Measurements from ENCODE around the gene PEAK1.
"Not testable (repeated sequence)": the region's sequence is repeated elsewhere in the genome, so short reads cannot be mapped to it uniquely, and the experiment has no call there.

Gene PEAK1

DNA sequence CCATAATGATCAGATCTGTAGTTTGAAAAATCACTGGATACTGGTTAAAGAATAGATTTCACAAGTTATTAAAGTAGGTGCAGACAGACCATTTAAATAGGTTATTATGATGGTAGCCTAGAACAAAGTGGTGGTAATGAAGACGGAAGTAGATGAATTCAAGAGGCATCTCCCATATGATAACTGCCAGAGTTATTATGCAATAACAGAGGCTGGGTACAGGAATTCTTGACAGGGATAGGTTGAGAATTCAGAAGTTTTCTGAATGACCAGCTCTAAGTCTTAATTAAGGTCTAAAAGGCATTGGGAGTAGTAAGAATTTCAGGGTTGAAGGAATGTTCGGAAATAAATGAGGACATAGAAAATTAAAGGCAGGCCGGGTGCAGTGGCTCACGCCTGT is 108.9 kb downstream of the PEAK1 start:
- TF ChIP-seq ZNF274 (IDR thresholded peaks at IDR 0.05; ENCODE audit: low read depth, low read length) = no peak
- no peak overlapping the region for H3K4me3 ChIP-seq (ENCODE audit: low read length)

DNA sequence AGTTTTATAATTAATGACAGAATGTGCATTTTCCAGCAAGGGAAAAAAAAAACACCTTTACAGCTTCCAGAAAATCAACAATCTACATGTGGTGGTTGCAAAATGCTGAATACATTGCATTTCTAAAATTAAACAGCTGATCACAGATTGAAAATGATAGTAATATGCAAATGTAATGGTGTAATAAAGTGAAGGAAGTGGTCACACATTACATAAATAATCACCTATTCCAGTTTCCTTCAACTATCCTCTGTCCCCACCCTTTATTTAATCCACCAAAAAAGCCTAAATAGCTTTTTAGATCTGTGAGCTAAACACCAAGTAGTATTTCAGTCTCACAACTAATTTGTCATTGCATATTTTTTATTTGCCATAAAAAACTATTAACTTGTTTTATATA is 110.5 kb downstream of the PEAK1 start:
- no peak overlapping the region for H3K4me3 ChIP-seq (ENCODE audit: low read length)
- TF ChIP-seq ZNF274 (IDR thresholded peaks at IDR 0.05; ENCODE audit: low read depth, low read length) = no peak

DNA sequence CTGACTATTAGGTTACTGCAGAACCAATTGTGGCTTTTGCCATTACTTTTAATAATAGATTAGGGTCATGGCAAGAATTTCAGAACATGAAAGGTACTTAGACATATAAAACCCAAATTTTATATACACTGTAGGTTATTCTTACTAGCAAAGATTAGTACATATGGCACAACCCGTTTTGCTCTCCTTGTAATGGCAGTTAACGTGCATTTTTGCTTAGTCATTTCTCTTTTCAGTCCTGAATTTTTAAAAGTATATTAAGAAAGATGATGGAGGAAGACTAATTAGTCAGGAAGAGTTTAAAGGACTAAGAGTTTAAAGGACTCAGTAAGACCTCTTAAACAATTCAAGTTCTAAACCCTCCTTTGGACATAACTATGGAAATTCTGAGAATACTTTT is 114.0 kb downstream of the PEAK1 start:
- no peak overlapping the region for H3K4me3 ChIP-seq (ENCODE audit: low read length)
- no peak for TF ChIP-seq ZNF274 (IDR thresholded peaks at IDR 0.05; ENCODE audit: low read depth, low read length)

DNA sequence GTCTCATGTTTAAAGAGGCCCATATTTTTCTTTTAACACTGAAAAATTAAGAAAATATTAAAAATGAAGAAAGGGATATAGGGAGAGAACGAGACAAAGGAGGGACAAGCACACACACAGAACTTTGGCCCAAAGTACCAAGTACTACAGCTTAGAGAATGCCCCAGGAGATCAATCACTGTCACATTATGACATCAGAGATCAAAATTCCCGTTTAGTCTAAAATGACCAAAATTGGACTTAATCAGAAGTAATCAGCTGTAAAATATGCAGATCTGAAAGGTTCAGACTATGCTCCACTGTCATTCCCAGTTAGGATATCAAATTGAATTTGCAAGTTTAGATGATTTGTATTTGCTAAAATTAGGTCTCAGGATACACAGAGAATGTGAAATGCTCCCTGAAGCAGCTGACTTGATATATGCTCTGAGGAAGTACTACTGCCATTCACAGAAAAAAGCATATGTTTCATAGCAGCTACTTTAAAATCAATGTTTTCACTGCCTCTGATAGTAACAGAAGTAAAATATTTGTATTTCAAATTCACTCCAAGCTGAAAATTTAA is 123.0 kb downstream of the PEAK1 start:
- H3K4me3 ChIP-seq (ENCODE audit: low read length) = no peak overlapping the region
- no peak for TF ChIP-seq ZNF274 (IDR thresholded peaks at IDR 0.05; ENCODE audit: low read depth, low read length)

DNA sequence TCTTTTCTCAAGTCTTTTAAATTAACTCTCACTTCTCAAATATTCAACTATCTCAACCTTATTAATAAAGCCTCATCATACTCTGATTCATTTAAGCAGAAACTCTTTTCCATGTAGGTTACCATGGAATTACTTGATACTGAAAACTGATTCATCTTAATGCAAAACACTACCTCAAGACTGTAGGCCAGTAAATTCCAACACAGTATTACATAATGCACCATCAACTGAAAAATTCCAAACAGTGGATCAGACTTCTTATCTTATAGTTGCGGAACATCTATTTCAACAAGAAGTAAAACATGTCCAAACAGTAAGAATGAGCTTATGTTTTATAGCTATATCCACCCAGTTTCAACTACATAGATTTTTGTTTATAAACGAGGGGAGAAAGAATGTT is 124.5 kb downstream of the PEAK1 start:
- no peak for TF ChIP-seq ZNF274 (IDR thresholded peaks at IDR 0.05; ENCODE audit: low read depth, low read length)
- no peak overlapping the region for H3K4me3 ChIP-seq (ENCODE audit: low read length)

DNA sequence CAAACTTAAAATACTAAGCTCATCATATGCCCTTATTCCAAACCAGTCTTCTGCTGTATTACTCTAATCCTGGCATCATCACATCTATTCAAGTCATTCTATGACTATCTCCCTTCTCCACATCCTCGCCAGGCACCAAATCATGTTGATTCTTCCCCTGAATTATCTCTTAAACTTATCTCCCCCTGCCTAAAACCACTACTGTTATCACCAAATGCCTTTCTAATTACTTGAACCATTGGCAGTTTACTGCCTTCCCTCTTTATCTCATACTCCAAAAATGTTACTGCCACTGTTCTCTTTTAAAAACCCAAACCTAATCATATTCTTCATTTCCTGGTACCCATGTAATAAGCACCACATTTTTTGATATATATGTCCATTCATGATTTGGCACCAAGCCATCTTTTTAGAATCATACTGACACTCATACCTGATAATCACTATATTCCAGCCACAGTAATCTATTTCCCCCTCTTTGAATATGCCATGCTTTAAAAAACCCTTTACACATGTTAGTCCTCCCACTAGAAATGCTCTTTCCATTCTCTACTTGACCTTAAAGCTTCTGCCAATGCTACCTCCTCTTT is 126.8 kb downstream of the PEAK1 start:
- no peak for TF ChIP-seq ZNF274 (IDR thresholded peaks at IDR 0.05; ENCODE audit: low read depth, low read length)
- H3K4me3 ChIP-seq (ENCODE audit: low read length) = no peak overlapping the region

DNA sequence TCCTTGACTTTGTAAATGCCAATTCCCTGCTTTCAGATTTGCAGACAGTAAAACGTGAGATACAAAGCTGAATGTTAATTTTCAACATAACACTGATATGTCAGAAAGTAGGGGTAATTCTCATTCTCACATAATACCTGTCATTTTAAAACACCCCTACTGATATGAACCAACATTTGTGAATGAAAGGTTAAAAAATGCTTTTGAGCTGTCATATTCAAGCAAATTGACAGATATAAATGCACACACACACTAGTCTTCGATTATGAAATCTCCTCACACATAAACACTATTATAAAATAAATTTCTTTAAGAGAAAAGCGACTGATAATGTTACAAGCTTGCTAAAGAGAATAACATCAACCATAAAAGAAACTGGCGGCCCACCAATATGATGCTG is 128.8 kb downstream of the PEAK1 start:
- no peak for TF ChIP-seq ZNF274 (IDR thresholded peaks at IDR 0.05; ENCODE audit: low read depth, low read length)
- H3K4me3 ChIP-seq (ENCODE audit: low read length) = no peak overlapping the region

DNA sequence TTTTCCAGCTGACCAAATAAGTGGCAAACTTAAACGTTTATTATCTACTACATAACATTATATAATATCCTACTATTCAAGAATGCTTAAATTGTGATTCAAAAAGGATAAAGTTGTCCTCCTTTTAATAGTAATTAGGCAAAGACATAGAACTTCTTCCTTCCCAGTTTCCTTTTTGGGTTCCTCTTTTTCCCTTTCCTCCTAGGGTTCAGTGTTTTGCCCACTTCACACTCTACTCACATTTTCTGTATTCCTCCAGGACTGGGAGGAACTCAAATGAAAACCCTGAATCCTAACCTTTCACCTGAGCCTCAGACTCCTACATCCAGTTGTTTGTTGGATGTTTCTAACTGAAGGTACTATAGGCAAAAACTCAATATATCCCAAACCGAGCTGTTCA is 132.5 kb downstream of the PEAK1 start:
- H3K4me3 ChIP-seq (ENCODE audit: low read length) = no peak overlapping the region
- TF ChIP-seq ZNF274 (IDR thresholded peaks at IDR 0.05; ENCODE audit: low read depth, low read length) = no peak

DNA sequence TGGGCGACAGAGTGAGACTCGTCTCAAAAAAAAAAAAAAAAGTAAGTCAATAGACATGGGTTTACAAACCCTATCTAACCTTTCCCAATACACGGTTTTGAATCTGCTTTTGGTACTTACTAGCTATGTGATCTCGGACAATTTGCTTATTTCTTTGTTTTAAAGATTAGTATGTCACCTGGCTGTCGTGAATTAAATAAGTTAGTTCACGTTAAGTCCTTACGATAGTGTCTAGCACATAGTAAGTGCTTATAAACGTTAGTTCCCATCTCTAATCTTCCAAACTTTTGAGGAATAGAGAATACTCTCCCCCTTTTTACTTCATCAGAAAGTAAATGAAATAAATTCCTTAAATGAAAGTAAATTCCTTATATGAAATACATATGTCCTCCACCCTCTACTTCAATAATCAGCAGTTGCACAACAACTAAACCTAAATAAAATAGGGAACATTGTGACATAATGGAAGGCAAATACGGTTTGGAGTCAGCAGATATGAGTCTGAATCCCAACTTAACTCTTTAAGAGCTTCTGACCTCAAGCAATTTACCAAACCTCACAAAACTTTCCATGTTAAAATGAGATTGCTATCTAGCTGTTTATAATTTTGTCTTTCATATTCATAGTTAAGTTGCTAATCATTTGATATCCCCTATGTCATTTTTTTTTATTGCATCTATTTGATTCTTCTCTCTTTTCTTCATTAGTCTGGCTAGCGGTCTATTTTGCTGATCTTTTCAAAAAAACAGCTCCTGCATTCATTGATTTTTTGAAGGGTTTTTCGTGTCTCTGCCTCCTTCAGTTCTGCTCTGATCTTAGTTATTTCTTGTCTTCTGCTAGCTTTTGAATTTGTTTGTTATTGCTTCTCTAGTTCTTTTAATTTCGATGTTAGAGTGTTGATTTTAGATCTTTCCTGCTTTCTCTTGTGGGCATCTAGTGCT is 134.6 kb downstream of the PEAK1 start:
- no peak overlapping the region for H3K4me3 ChIP-seq (ENCODE audit: low read length)
- TF ChIP-seq ZNF274 (IDR thresholded peaks at IDR 0.05; ENCODE audit: low read depth, low read length) = no peak

DNA sequence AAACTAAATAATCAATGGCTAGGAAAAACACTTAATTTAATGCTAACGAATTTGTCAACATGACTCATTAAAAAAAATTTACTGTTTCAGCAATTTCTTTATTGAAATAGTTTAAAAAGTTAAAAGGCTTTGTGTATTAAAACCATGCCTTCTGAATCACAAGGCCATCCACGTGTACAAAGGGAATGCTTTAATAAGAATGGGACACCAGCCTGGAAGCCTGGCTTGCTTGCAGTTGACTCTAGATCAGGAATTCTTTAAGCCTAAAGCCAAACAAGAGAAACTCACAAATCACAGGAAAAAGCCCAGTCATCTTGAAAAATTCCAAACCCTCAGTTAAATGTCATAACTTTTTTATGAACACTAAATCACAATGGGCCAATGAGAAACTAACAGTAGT is 137.6 kb downstream of the PEAK1 start:
- H3K4me3 ChIP-seq (ENCODE audit: low read length) = no peak overlapping the region
- no peak for TF ChIP-seq ZNF274 (IDR thresholded peaks at IDR 0.05; ENCODE audit: low read depth, low read length)

DNA sequence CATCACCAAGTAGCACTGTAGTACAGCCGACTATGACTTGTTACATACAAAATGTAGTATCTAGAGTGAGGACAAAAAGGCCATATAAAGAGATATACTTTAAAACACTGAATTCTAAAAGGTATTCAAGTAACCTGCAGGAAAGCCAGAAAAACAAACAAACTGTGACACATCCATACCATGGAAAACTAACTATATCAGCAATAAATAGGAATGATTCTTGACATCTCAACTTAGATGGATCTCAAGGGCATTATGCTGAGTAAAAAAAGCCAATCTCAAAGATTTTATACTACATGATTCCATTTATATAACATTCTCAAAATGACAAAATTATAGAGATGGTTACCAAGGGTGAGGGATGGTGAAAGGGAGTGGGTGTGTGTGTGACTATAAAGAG is 143.0 kb downstream of the PEAK1 start:
- TF ChIP-seq ZNF274 (IDR thresholded peaks at IDR 0.05; ENCODE audit: low read depth, low read length) = no peak
- no peak overlapping the region for H3K4me3 ChIP-seq (ENCODE audit: low read length)

DNA sequence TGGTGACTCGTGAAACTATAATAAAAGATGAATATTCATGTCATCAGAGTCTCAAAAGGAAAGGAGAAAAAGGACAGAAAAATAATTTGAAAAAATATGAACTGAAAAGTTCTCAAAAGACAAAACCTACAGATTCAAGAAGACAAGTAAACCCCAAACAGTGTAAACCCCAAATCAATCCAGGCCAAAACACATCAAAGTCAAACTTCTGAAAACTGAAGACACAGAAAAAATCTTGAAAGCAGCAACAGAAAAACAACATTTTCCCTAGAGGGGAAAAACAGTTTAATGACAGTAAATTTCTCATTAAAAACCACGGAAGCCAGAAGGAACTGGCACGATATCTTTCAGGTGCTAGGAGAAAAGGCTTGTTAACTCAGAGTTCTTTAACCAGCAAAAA is 143.8 kb downstream of the PEAK1 start:
- no peak for TF ChIP-seq ZNF274 (IDR thresholded peaks at IDR 0.05; ENCODE audit: low read depth, low read length)
- no peak overlapping the region for H3K4me3 ChIP-seq (ENCODE audit: low read length)

DNA sequence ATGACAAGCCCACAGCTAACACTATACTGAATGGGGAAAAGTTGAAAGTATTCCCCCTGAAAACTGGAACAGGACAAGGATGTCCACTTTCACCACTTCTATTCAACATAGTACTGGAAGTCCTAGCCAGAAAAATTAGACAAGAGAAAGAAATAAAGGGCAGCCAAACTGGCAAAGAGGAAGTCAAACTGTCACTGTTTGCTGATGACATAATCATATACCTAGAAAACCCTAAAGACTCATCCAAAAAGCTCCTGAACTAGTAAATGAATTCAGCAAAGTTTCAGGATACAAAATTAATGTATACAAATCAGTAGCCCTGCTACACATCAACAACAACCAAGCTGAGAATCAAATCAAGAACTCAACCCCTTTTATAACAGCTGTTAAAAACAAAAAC is 146.8 kb downstream of the PEAK1 start:
- H3K4me3 ChIP-seq (ENCODE audit: low read length) = not testable (repeated sequence)

DNA sequence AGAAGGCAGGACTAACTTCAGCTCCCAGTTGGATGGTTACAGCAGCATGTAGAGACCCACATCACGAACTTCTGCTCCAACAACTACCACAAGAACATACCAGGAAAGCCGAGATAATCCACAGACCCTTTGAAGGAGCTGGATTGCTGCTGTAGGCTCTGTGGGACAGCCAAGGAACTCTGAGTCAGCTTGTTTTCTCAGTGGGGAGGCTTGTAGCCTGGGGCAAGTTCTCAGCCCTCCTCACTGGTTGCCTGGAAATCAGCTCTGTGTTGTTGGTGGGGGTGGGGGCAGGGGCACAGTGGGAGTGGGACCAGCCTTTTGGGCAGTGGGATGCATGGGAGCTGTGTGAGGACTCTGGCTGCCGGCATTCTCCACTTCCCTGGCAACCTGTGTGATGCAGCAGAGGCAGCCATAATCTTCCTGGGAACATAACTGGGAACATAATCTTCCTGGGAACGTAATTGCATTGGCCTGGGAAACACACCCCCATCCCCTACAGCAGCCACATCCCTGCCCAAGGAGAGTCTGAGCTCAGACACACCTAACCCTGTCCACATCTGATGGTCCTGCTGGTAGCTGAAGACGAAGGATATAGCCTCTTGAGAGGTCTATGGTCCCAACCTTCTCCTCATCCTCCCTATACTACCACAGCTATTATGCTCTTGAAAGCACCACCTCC is 153.1 kb downstream of the PEAK1 start:
- no peak overlapping the region for H3K4me3 ChIP-seq (ENCODE audit: low read length)
- TF ChIP-seq ZNF274 (IDR thresholded peaks at IDR 0.05; ENCODE audit: low read depth, low read length) = no peak

DNA sequence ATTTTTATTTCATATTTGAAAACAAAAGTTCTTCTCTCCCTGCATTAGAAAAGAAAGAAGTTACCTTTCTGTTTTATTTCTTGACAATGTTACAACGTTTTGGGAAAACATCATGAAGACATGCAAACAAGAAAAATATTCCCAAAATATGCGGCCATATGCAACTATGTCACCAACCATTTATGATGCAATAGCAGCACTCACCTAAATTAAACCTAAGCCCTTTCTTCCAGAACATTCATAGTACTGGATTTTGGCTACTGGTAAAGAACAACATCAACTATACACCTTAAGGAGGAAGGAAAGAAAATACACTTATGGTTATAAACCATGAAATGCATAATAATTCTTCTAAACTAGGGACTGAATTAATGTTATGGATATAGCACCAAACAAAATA is 164.5 kb downstream of the PEAK1 start:
- H3K4me3 ChIP-seq (ENCODE audit: low read length) = no peak overlapping the region
- TF ChIP-seq ZNF274 (IDR thresholded peaks at IDR 0.05; ENCODE audit: low read depth, low read length) = no peak

Data from GM08714 (cell line).